ENCODE data around the gene EFCAB12.

Gene EFCAB12

DNA sequence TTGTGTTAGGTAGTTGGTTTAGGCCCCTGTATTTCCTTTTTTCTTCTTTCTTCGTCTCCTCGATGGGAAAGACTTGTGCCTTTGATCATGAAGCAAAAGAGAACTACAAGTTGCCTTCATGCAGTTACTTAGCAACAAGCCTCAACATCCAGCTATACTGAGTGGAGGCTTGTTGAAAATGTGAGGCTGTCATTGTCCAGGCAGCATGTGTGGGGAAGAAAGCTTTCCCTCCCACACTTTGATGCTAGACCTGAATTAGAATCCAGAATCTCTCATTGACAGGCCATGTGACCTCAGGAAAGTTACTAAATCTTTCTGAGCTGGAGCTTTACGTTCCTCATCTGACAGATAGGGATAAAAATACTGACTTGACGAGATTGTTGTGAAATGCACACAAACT lies 35.3 kb upstream of the EFCAB12 start:
- TF ChIP-seq TAF1 (IDR thresholded peaks at IDR 0.05; ENCODE audit: borderline replicate concordance, insufficient read depth, low read length) (no peak), FOXP2 (optimal IDR thresholded peaks at IDR 0.05; ENCODE audit: borderline replicate concordance, extremely low read depth, extremely low read length, insufficient read depth) (no peak), SIN3A (IDR thresholded peaks at IDR 0.05; ENCODE audit: borderline replicate concordance, insufficient read depth, low read length) (no peak), POLR2AphosphoS5 (IDR thresholded peaks at IDR 0.05; ENCODE audit: low read depth, low read length) (no peak)
- TF ChIP-seq, protein P1, sequence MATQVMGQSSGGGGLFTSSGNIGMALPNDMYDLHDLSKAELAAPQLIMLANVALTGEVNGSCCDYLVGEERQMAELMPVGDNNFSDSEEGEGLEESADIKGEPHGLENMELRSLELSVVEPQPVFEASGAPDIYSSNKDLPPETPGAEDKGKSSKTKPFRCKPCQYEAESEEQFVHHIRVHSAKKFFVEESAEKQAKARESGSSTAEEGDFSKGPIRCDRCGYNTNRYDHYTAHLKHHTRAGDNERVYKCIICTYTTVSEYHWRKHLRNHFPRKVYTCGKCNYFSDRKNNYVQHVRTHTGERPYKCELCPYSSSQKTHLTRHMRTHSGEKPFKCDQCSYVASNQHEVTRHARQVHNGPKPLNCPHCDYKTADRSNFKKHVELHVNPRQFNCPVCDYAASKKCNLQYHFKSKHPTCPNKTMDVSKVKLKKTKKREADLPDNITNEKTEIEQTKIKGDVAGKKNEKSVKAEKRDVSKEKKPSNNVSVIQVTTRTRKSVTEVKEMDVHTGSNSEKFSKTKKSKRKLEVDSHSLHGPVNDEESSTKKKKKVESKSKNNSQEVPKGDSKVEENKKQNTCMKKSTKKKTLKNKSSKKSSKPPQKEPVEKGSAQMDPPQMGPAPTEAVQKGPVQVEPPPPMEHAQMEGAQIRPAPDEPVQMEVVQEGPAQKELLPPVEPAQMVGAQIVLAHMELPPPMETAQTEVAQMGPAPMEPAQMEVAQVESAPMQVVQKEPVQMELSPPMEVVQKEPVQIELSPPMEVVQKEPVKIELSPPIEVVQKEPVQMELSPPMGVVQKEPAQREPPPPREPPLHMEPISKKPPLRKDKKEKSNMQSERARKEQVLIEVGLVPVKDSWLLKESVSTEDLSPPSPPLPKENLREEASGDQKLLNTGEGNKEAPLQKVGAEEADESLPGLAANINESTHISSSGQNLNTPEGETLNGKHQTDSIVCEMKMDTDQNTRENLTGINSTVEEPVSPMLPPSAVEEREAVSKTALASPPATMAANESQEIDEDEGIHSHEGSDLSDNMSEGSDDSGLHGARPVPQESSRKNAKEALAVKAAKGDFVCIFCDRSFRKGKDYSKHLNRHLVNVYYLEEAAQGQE (IDR thresholded peaks at IDR 0.05; ENCODE audit: insufficient read depth in 1 of 2, low read depth in 2 of 2, low read length in 2 of 2): no peak

DNA sequence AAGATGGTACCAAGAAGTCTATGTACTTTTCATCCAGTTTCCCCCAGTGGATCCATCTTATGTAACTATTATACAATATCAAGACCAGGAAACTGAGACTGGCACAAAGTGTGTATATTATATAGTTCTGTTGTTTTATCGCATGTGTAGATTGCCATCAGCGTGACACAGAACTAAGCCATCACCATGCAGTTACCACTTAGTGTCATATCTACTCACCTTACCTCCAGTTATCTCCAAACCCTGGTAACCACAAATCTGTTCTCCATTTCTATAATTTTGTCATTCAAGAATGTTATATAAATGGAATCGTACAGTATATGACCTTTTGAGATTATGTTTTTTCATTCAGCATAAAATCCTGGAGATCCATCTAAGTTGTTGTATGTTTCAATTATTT lies 34.7 kb upstream of the EFCAB12 start:
- TF ChIP-seq TAF1 (IDR thresholded peaks at IDR 0.05; ENCODE audit: borderline replicate concordance, insufficient read depth, low read length) (no peak), FOXP2 (optimal IDR thresholded peaks at IDR 0.05; ENCODE audit: borderline replicate concordance, extremely low read depth, extremely low read length, insufficient read depth) (no peak)

DNA sequence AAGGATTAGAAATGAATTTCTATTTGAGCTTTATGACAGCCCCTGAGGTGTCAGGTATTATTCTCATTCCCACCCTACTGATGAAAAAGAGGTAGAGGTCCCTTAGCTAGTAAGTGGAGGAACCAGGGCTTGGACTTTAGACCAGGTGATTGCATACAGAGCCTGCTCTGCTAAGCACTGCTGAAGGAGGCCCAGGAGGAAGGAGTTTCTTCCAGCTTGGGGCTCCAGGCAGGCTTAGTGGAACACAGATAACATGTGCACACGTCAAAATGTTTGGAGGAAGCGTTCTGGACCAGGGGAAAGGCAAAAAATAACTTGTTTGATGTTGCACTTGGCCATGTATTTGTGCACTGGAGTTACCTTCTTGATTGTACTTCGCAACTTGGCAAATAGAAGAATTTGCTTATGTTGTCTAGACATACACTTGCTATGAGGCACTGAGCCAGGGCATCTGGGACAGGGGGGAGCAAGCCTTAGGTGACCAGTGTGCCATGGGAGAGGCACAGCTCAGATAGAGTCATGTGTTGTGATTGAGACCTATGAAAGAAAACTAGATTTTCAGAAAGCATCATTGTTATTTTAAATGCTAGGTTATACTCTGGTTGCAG lies 34.0 kb upstream of the EFCAB12 start:
- TF ChIP-seq TAF1 (IDR thresholded peaks at IDR 0.05; ENCODE audit: borderline replicate concordance, insufficient read depth, low read length): no peak
- TF ChIP-seq, protein P1 (IDR thresholded peaks at IDR 0.05; ENCODE audit: insufficient read depth in 1 of 2, low read depth in 2 of 2, low read length in 2 of 2): no peak
- TF ChIP-seq SIN3A (IDR thresholded peaks at IDR 0.05; ENCODE audit: borderline replicate concordance, insufficient read depth, low read length): no peak
- no peak for TF ChIP-seq POLR2AphosphoS5 (IDR thresholded peaks at IDR 0.05; ENCODE audit: low read depth, low read length)
- TF ChIP-seq FOXP2 (optimal IDR thresholded peaks at IDR 0.05; ENCODE audit: borderline replicate concordance, extremely low read depth, extremely low read length, insufficient read depth): no peak

- TF ChIP-seq SIN3A (IDR thresholded peaks at IDR 0.05; ENCODE audit: borderline replicate concordance, insufficient read depth, low read length): no peak
- TF ChIP-seq POLR2AphosphoS5 (IDR thresholded peaks at IDR 0.05; ENCODE audit: low read depth, low read length): no peak
- TF ChIP-seq FOXP2 (optimal IDR thresholded peaks at IDR 0.05; ENCODE audit: borderline replicate concordance, extremely low read depth, extremely low read length, insufficient read depth): no peak
- no peak for TF ChIP-seq TAF1 (IDR thresholded peaks at IDR 0.05; ENCODE audit: borderline replicate concordance, insufficient read depth, low read length)
- TF ChIP-seq, protein P1 (IDR thresholded peaks at IDR 0.05; ENCODE audit: insufficient read depth in 1 of 2, low read depth in 2 of 2, low read length in 2 of 2): no peak
Measured at GRCh38 chr3:129461461-129462146, 33.2 kb upstream of the EFCAB12 start.

DNA sequence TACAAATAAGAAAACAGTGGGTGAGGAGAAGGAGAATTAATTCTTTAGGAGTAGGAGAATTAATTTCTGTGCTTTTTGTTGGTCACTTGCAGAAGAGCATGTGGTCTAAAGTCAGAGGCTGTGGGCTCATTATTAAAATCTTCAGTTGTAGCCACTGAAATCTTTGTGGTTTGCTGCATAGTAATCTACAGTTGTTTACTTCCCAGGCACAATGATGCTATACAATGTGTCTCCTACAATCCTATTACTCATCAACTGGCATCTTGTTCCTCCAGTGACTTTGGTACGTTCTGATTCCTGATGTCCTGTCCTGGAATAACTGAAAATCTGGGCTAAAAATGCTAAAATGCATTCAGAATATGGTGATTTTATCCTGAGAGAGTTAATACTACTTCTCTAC lies 32.6 kb upstream of the EFCAB12 start:
- no peak for TF ChIP-seq TAF1 (IDR thresholded peaks at IDR 0.05; ENCODE audit: borderline replicate concordance, insufficient read depth, low read length)
- TF ChIP-seq POLR2AphosphoS5 (IDR thresholded peaks at IDR 0.05; ENCODE audit: low read depth, low read length): no peak
- TF ChIP-seq, protein P1 (IDR thresholded peaks at IDR 0.05; ENCODE audit: insufficient read depth in 1 of 2, low read depth in 2 of 2, low read length in 2 of 2): no peak
- no peak for TF ChIP-seq SIN3A (IDR thresholded peaks at IDR 0.05; ENCODE audit: borderline replicate concordance, insufficient read depth, low read length)
